Fibroblast of peridontal ligament (primary cell): Measurements from ENCODE around the gene MYO7A.
A peak's percentile ranks its signal among the peaks of the same experiment; 100 is the strongest.

Experiments used
- DNase-seq: peaks from one replicate; pipeline ENCODE4 v3.0.0-alpha.2; 2010; ENCODE audit errors: extremely low read depth

The MYO7A gene

DNA sequence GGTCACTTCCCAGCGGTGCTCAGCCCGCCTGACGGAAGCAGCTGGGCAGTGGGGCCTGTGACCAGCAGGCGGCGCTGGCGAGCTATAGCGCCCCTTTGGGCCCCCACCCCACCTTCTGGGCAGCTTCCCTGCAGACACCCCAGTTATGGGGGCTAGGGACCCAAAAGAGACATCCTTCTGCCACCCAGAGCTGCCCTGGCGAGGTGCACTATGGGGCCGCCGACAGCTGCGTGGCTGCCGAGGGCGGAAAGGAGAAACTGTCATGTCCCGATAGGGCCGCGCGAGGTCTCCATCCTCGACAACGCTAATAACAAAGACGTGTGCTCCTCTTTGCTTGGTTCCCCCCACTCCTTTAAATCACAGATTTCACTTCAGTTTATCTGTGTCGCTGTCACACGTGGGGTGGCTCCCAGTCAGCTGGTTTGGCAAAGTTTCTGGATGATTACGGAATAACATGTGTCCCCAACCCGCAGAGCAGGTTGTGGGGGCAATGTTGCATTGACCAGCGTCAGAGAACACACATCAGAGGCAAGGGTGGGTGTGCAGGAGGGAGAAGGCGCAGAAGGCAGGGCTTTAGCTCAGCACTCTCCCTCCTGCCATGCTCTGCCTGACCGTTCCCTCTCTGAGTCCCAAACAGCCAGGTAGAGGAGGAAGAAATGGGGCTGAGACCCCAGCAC, 673 bp upstream of the MYO7A start:
- DNase-seq, result peak; percentile 38

DNA sequence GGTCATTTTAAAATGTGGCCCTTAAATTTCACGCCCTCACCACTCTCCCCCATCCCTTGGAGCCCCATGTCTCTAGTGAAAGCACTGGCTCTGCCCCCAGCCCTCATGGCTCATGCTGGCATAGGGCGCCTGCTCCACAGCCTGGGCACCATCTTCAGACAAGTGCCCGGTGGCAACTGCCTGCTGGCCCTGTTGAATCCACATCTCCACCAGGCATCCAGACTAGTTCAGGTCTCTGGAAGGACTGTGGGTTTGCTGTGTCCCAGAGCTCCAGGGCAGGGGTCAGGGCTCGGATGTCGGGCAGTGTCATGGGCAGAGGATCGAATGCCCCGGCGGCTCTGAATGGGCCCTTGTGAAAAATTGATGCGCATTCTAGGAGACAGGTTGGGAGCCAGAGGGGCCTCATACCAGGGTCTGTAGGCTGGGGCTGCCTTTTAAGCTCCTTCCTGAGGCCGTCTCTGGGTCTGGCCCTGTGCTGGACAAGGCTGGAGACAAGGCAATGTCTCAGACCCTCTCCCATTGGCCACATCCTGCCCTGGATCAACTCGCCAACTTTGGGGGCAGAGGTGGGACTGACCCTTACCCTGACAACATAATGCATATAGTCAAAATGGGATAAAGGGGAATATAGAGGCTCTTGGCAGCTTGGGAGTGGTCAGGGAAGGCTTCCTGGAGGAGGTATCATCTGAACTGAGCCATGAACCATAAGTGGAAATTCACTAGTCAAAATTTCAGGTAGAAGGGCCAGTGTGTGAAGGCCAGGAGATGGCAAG, 1.2 kb downstream of the MYO7A start:
- DNase-seq, result no peak

DNA sequence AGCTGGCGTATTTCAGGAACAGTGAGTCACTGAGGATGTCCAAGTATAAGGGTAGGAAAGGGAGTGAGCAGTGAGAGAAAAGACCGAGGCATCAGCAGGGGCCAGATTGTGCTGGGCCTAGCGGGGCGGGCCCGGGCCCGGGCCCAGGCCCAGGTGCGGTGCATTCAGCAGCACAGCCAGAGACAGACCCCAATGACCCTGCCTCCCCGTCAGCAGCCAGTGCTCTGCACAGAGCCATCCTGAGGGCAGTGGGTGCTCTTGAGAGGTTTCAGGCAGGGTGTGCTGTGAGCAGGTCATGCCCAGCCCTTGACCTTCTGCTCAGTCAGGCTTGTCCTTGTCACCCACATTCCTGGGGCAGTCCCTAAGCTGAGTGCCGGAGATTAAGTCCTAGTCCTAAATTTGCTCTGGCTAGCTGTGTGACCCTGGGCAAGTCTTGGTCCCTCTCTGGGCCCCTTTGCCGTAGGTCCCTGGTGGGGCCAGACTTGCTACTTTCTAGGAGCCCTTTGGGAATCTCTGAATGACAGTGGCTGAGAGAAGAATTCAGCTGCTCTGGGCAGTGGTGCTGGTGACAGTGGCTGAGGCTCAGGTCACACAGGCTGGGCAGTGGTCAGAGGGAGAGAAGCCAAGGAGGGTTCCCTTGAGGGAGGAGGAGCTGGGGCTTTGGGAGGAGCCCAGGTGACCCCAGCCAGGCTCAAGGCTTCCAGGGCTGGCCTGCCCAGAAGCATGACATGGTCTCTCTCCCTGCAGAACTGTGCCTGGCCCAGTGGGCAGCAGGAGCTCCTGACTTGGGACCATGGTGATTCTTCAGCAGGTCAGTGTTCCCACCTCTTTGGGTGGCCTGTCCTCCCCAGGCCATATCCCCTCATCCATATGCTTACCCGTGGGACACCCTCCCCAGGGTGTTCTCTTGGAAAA, 2.1 kb downstream of the MYO7A start:
- DNase-seq, result no peak

DNA sequence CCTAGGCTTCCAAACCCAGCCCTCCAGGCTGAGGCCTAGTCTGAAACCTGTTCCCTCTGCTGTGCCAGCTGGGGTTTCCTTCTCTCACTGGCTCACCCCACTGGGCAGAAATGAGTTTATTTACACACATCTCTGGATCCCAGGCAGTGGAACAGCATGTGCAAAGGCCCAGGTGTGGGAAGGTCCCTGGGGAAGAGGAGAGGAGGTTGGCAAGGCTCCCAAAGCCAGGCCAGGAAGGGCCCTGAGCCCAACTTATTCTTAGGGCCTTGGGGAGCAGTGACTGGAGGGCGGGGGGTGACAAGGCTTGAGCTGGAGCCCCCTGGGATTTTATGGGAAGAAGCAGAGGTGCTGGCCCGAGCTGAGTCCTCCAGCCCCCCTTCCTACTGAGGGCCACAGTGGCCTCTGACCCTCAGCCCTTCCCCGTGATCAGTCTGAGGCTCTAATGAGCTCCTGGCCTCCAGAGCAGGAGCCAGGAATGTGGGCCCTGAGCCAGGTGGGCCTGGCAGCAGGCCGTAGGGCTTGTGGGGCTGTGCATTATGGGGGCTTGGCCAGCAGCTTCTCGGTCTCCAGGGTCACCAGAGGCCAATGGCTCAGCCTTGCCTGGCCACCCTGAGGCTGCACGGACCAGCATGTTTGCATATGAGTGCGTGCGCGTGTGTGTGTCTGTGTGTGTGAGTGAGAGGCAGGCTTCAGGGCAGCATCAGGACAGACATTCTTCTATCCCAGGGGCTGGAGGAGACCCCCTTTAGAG, 2.9 kb downstream of the MYO7A start:
- DNase-seq, result peak; percentile 39

GRCh38 chr11:77131560-77131959, 3.5 kb downstream of the MYO7A start:
- DNase-seq, result no peak

DNA sequence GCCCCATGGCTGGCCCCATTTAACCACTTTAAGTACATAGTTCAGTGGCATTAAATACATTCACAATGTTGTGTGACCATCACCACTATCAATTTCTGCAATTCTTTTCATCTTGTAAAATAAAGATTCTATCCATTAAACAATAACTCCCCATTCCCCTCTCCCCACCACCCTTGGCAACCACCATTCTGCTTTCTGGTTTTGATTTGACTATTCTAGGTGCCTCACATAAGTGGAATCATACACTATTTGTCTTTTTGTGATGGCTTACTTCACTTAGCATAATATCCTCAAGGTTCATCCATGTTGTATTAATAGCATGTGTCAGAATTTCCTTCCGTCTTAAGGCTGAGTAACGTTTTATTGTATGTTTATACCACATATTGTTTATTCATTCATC, 7.0 kb downstream of the MYO7A start:
- no peak for DNase-seq

DNA sequence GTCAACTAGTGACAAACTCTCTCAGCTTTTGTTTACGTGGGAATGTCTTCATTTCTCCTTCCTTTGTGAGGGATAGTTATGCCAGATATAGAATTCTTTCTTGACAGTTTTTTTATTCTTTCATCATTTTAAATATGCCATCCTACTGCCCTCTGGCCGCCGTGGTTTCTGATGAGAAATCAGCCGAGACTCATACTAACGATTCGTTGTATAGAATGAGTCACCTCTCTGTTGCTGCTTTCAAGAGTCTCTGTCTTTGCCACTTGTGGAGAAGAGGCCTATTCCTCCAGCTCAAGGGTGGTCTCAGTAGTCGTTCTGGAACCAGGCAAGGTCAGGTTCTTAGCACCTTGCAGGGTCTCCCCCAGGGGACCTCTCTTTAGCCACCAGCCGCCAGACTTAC, 8.0 kb downstream of the MYO7A start:
- DNase-seq, result peak; percentile 40

GRCh38 chr11:77136784-77137420, 8.9 kb downstream of the MYO7A start:
- no peak for DNase-seq

DNA sequence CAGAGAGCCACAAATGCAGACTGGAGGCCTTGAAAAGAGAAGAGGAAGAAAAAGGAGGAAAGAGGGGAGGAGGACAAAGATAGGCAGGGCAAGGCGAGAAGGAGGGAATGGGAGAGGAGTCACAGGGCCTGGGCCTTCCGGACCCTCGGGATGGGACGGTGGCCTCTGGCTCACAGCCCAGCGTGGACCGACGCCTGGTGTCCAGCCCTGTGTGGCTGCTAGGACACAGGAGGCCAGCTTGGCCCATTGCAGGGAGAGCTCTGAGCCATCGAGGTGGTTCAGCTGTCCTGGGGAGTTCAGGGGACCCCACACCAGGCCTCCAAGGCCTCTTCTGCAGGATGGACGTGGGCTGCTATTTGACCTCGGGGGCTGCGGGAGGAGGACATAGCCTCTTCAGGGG, 9.4 kb downstream of the MYO7A start:
- DNase-seq, result no peak

DNA sequence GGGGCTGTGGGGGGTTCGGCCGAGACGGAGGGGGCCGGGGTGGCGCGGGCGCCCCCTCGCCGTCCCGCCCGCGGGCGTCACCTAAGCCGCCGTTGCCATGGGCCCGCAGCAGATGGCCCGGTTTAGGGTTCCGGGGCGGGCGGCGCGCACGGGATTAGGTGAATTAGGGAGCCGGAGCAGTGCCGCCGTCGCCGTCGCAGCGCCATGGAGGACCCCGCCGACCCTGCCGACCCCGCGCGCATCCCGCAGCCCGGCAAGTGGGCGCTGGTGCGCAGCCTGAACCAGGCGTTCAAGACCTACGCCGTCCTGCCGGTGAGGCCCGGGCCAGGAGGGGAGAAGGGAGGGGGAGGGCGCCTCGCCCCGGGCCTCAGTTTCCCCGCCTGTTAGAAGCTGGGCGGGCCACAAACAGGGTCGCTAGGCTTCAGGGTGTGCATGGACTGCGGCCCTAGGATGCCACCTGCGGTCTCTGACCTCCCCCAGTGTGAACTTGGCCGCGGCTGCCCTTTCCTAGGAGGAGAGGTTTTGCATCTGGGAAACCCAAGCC, 10.1 kb downstream of the MYO7A start:
- no peak for DNase-seq

DNA sequence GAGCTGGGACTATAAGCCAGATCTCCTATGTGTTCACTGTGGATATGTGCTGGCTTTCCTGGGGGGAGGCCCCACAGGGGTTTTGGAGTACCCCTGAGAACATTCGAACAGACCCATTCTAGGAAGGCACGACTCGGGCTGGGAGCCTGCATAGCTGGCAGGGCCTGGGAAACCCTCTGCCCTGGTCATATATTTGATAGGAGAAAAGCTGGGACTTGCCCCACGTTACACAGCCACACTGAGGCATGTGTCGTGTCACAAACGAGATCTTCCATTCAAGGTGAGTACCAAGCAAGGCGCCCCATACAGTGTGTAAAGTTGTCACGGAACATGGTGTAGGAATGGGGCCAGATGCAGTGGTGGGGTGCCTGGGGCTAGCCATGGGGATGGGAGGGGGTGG, 11.2 kb downstream of the MYO7A start:
- no peak for DNase-seq

- peak; percentile 15 for DNase-seq
Measured at GRCh38 chr11:77140231-77140851, 12.3 kb downstream of the MYO7A start.

DNA sequence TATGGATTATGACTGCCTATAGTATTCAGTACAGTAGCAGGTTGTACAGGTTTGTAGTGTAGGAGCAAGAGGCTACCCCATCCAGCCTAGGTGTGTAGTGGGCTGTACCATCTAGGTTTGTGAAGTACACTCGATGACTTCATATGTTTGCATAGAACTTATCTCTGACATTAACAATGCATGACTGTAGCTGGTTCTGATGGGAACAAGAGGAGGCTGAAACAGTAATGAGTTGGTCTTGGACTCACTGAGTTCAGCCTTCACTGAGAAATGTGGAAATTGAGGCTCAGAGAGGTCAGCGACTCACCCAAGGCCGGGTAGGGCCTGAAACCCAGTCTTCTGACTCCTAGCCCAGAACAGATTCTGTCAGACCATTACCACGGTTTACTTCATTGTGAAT, 13.0 kb downstream of the MYO7A start:
- DNase-seq, result peak; percentile 35

DNA sequence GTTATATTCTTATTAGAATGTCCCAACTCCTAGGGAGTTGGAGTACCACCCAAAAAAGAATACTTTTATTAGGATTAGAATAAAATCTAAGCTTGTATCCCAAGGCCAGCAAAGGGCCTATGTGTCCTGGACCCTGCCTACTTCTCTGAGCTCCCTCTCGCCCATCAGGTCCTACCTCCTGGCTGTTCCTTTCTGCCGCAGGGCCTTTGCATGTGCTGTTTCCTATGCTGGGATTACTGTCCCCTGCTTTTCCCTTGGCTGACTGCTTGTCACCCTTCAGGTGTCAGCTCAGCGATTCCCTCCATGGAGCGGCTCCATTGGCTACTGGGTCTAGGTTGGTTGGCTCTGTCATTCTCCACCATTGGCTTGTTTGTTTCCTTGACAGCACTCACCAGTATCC, 13.4 kb downstream of the MYO7A start:
- no peak for DNase-seq

DNA sequence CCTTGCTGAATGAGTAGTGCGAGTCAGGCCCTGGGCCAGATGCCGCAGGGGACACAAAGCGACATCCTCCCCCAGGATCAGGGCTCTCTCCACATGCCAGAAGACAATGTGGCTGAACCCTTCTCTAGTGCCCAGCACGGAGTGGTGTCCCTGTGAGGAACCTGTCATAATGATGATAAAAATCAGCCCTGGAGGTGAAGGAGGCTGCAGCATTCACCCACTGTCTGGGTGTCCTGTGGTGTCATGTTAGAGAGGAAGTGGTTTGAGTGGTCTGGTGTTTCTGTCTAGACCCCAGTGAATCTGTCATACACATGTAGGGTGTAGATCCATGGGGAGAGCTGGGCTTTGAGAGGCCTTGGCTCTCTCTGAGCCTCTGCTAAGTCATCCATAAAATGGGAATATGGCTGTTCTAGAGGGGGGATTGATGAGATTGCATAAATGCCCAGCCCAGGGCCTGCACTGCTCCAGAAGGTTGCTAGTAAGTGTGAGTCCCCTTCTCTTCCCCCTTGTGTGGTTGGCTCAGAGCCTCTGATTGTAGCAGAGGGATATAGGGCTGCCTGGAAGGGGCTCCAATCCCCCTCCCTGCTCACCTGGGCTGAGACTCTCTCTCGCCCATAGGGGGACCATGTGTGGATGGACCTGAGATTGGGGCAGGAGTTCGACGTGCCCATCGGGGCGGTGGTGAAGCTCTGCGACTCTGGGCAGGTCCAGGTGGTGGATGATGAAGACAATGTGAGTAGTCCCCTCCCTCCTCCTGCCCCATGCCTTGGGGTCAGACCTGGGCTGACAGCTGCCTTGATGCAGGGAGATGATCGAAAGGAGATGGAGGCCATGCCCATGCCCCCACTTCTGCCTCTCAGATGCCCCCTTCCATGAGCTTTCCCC, 14.3 kb downstream of the MYO7A start:
- no peak for DNase-seq

DNA sequence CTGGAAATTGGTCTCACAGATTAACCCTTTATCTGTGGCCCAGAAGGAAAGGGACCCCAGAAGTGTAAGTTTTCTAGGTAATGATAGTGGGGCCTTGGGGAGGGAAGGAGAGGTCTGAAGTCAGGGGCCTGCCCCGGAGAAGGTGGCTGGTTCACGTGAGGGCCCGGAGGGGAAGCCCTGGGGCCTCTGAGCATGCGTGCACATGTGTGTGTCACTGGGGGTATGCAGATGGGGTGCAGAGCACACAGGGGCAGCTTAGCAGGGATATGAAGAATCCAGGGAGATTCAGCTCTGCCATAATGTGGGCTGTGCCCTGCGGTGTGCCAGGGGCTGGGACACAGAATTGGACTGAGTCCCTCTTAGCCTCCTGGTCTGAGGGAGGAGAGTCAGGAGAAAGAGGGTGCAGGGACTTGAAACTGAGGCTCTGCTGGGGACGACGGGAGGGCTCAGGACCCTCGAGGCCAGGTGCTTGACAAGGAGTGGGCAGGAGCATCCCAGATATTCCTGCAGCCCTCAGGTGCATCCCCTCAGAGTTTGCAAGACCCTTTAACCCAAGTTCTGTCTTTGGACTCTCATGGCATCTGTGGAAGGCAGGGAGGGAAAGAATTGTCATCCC, 15.5 kb downstream of the MYO7A start:
- no peak for DNase-seq

DNA sequence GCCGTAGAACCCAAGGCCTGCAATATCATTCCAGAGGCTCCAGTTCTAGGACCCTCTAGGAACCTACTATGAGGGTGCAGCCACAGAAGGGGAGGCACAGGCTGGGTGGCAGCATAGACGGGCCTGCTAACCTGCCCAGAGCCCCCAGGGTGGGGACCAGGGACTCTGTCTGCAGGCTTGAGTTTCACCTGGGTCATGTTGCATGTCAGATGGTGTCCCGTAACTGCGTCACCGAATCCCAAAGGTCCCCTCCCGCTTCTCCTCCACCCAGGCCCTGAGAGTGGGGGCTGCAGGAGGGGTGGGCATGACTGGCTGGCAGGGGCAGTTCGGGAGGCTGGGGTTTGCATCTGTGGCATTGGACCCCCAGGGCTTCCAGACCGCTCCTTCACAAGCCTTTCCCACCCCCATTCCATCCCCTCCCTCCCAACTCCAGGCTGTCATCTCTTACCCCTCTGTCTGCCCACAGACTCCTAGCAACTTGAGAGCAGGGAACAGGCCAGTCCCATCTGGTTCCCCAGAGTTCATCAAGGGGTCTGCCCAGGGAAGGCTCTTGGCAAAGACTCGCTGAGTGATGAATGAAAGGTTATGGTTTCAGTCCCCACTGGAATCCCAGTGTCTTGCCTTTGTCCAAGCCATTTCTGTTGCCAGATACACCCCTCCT, 16.3 kb downstream of the MYO7A start:
- DNase-seq, result no peak

GRCh38 chr11:77144857-77145428, 16.9 kb downstream of the MYO7A start:
- DNase-seq, result no peak
